Measurements from ENCODE around the gene AQP12A. TPM values are rescaled to one million over a fixed set of nuclear protein-coding genes. Genes with fewer than 3 reads are reported as not detected.
A peak's percentile ranks its signal among the peaks of the same experiment; 100 is the strongest.

Gene AQP12A
- total RNA-seq, 1 donor from 2014 or later: not detected

DNA sequence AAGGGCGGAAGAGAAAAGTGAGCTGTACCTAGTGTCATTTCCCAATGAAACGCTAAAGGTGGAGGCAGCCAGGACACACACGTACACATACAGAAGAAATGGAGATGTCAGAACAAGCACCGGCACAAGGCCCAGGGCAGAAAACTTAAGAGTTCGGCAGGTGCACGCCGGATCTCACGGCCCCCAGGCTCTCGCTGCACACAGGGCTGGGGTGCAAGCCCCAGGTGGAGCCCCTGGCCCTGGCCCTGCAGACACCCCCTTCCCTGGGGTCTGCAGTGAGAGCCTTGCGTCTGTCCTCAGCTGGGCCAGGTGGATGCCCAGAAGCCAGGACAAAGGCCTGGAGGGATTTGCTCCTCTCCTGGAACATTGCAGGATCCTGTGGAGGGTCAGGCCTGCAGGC lies 36.7 kb downstream of the AQP12A start:
- no peak for DNase-seq
- Mint-ChIP-seq H3K36me3 (ENCODE audit: unreplicated experiment) (peaks cover 4% of the 10 kb centered on the region), H3K9me3 (ENCODE audit: unreplicated experiment) (peaks cover 16% of the 10 kb centered on the region), H3K4me1 (ENCODE audit: low read depth, unreplicated experiment) (peaks cover 11% of the 10 kb centered on the region), H3K4me3 (ENCODE audit: unreplicated experiment) (peak overlapping the region; percentile 11), H3K27ac (ENCODE audit: unreplicated experiment) (peak overlapping the region; percentile 85), H3K27me3 (ENCODE audit: unreplicated experiment) (peaks cover 32% of the 10 kb centered on the region)
- TF ChIP-seq, protein P1, sequence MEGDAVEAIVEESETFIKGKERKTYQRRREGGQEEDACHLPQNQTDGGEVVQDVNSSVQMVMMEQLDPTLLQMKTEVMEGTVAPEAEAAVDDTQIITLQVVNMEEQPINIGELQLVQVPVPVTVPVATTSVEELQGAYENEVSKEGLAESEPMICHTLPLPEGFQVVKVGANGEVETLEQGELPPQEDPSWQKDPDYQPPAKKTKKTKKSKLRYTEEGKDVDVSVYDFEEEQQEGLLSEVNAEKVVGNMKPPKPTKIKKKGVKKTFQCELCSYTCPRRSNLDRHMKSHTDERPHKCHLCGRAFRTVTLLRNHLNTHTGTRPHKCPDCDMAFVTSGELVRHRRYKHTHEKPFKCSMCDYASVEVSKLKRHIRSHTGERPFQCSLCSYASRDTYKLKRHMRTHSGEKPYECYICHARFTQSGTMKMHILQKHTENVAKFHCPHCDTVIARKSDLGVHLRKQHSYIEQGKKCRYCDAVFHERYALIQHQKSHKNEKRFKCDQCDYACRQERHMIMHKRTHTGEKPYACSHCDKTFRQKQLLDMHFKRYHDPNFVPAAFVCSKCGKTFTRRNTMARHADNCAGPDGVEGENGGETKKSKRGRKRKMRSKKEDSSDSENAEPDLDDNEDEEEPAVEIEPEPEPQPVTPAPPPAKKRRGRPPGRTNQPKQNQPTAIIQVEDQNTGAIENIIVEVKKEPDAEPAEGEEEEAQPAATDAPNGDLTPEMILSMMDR (IDR thresholded peaks at IDR 0.05; ENCODE audit: partially characterized antibody, unreplicated experiment): no peak

DNA sequence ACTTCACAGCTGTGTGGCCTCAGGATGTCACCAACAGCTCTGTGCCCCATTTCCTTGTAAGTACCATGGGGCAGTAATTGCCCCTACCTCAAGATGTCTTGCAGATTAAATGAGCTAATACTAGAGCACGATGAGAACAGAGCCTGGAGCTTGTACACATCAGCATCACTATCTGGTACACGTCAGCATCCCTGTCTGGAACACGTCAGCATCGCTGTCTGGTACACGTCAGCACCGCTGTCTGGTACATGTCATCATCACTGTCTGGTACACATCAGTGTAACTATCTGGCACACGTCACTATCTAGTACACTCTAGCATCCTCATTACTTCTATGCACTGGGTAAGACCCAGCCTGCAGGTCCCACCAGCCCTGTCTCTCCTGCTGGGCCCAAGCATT lies 37.2 kb downstream of the AQP12A start:
- Mint-ChIP-seq H3K27ac (ENCODE audit: unreplicated experiment) (peak overlapping the region; percentile 74), H3K36me3 (ENCODE audit: unreplicated experiment) (peaks cover 4% of the 10 kb centered on the region)
- no peak for DNase-seq

DNA sequence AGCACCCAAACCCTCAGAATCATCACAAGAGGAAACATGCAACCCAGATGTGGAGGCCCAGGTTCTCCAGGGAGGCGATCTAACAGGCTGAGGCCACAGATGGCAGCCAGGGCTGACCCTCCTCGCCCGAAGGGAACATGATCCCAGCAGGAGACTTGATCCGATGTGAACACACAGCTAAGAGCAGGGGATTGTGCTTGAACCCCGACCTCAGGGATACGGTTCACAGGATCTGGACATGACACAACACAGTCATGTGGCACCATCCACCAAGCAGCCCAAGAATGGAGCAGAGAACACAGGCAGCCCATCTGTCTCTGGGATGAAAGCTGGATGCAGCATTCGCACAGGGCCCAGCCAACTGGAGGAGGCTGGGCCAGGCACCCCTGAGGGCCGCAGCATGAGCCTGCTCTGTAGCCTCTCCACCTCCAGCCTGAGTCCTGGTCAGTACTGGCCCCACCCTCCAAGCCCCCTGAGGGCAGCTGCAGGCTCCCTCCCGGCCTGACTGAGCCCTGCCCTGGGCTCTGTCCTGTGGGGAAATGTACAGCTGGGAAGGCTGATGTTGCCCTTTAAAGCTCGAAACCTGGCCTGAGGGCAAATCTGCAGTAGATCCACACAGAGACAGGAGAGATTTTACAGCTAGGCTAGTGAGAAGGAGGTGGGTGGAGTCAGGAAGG lies 39.0 kb downstream of the AQP12A start:
- Mint-ChIP-seq H3K4me1 (ENCODE audit: low read depth, unreplicated experiment) (peaks cover 11% of the 10 kb centered on the region), H3K27me3 (ENCODE audit: unreplicated experiment) (peaks cover 30% of the 10 kb centered on the region), H3K27ac (ENCODE audit: unreplicated experiment) (peak overlapping the region; percentile 89), H3K9me3 (ENCODE audit: unreplicated experiment) (peaks cover 18% of the 10 kb centered on the region), H3K36me3 (ENCODE audit: unreplicated experiment) (peaks cover 4% of the 10 kb centered on the region), H3K4me3 (ENCODE audit: unreplicated experiment) (no peak overlapping the region)
- DNase-seq: no peak
- TF ChIP-seq, protein P1 (IDR thresholded peaks at IDR 0.05; ENCODE audit: partially characterized antibody, unreplicated experiment): no peak

More for the DNA sequence above, 37.2 kb downstream of the AQP12A start:
- Mint-ChIP-seq H3K4me1 (ENCODE audit: low read depth, unreplicated experiment) (peaks cover 11% of the 10 kb centered on the region), H3K27me3 (ENCODE audit: unreplicated experiment) (peaks cover 30% of the 10 kb centered on the region), H3K9me3 (ENCODE audit: unreplicated experiment) (peaks cover 15% of the 10 kb centered on the region), H3K4me3 (ENCODE audit: unreplicated experiment) (no peak overlapping the region)
- TF ChIP-seq, protein P1 (IDR thresholded peaks at IDR 0.05; ENCODE audit: partially characterized antibody, unreplicated experiment): no peak

DNA sequence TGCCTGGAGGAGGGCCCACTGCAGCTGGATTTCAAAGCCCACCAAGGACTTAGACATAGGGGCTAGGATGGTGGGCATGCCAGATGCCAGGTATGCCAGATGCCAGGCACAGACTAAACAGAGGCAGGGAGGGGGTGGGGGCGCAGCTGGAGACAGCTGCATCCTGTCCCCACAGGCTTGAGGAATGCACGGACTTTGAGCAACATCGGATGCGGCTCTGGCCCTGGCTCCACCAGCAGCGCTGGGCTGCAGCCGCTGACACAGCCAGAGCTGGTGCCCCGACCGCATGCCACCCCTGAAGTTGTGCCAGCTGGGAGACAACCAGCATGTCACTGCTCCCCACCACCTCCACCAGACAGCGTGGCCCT lies 39.5 kb downstream of the AQP12A start:
- H3K4me3 Mint-ChIP-seq (ENCODE audit: unreplicated experiment): no peak overlapping the region
- TF ChIP-seq, protein P1 (IDR thresholded peaks at IDR 0.05; ENCODE audit: partially characterized antibody, unreplicated experiment): no peak
- H3K27me3 Mint-ChIP-seq (ENCODE audit: unreplicated experiment): peaks cover 28% of the 10 kb centered on the region
- H3K36me3 Mint-ChIP-seq (ENCODE audit: unreplicated experiment): peaks cover 4% of the 10 kb centered on the region
- peak overlapping the region; percentile 89 for H3K27ac Mint-ChIP-seq (ENCODE audit: unreplicated experiment)
- no peak for DNase-seq
- peaks cover 18% of the 10 kb centered on the region for H3K9me3 Mint-ChIP-seq (ENCODE audit: unreplicated experiment)
- peaks cover 11% of the 10 kb centered on the region for H3K4me1 Mint-ChIP-seq (ENCODE audit: low read depth, unreplicated experiment)

DNA sequence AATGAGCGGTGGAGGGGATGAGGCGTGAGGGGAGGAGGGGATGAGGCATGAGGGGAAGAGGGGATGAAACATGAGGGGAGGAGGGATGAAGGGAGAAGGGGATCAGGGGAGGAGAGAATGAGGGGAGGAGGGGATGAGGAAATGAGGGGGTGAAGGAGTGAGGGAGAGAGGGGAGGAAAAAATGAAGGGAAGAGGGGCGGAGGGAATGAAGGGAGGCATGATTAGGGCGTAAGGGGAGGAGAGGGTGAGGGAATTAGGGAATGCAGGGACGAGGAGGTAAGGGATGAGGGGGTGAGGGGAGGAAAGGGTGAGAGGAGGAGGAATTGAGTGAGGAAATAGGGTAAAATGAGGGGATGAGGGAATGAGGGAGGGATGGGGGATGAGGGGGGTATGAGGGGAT lies 40.5 kb downstream of the AQP12A start:
- Mint-ChIP-seq H3K27me3 (ENCODE audit: unreplicated experiment) (peaks cover 23% of the 10 kb centered on the region), H3K27ac (ENCODE audit: unreplicated experiment) (no peak overlapping the region), H3K36me3 (ENCODE audit: unreplicated experiment) (peaks cover 4% of the 10 kb centered on the region), H3K4me1 (ENCODE audit: low read depth, unreplicated experiment) (peaks cover 11% of the 10 kb centered on the region), H3K9me3 (ENCODE audit: unreplicated experiment) (peaks cover 14% of the 10 kb centered on the region), H3K4me3 (ENCODE audit: unreplicated experiment) (no peak overlapping the region)
- TF ChIP-seq, protein P1 (IDR thresholded peaks at IDR 0.05; ENCODE audit: partially characterized antibody, unreplicated experiment): no peak
- DNase-seq: no peak

Data from glutamatergic neuron (in vitro differentiated cells).